NCI-H2081 treated with DMSO at 0.1 percent for 48 hours (cell line): ENCODE data around the gene FANCM.

Experiments used
- DNase-seq: peaks from one replicate; lab custom pipeline; 2025; lab: John Stamatoyannopoulos, UW

Gene FANCM, protein sequence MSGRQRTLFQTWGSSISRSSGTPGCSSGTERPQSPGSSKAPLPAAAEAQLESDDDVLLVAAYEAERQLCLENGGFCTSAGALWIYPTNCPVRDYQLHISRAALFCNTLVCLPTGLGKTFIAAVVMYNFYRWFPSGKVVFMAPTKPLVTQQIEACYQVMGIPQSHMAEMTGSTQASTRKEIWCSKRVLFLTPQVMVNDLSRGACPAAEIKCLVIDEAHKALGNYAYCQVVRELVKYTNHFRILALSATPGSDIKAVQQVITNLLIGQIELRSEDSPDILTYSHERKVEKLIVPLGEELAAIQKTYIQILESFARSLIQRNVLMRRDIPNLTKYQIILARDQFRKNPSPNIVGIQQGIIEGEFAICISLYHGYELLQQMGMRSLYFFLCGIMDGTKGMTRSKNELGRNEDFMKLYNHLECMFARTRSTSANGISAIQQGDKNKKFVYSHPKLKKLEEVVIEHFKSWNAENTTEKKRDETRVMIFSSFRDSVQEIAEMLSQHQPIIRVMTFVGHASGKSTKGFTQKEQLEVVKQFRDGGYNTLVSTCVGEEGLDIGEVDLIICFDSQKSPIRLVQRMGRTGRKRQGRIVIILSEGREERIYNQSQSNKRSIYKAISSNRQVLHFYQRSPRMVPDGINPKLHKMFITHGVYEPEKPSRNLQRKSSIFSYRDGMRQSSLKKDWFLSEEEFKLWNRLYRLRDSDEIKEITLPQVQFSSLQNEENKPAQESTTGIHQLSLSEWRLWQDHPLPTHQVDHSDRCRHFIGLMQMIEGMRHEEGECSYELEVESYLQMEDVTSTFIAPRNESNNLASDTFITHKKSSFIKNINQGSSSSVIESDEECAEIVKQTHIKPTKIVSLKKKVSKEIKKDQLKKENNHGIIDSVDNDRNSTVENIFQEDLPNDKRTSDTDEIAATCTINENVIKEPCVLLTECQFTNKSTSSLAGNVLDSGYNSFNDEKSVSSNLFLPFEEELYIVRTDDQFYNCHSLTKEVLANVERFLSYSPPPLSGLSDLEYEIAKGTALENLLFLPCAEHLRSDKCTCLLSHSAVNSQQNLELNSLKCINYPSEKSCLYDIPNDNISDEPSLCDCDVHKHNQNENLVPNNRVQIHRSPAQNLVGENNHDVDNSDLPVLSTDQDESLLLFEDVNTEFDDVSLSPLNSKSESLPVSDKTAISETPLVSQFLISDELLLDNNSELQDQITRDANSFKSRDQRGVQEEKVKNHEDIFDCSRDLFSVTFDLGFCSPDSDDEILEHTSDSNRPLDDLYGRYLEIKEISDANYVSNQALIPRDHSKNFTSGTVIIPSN (N-terminal part only)

DNA sequence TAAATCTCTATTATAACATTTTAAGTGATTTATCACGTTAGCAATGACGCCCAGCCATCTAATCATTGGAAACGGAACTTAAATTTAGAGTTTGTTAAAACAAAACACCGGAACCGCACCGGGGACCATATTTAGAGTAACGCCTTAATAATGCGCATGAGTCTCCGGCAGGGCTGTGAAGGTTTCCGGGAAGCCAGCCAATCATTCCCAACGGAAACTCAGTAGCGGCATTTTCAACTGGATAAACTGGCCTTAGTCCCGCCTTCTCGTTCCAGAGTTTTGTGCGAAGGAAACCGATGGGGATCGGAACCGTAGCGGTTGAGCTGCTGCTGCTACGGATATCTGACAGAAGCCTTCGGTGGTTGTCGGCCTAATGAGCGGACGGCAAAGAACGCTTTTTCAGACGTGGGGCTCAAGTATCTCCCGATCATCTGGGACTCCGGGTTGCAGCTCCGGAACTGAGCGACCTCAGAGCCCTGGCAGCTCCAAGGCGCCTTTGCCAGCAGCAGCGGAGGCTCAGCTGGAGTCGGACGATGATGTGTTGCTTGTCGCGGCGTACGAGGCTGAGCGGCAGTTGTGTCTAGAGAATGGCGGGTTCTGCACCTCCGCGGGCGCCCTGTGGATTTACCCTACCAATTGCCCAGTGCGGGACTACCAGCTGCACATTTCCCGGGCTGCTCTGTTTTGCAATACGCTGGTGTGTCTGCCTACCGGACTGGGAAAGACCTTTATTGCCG is at the start of gene FANCM:
Gene FANCM, plus strand, starts transcription at position 272 of the 737 bp plus-strand sequence. Its CDS starts 102 bp downstream, at position 374.
- DNase-seq = peak; percentile 89

DNA sequence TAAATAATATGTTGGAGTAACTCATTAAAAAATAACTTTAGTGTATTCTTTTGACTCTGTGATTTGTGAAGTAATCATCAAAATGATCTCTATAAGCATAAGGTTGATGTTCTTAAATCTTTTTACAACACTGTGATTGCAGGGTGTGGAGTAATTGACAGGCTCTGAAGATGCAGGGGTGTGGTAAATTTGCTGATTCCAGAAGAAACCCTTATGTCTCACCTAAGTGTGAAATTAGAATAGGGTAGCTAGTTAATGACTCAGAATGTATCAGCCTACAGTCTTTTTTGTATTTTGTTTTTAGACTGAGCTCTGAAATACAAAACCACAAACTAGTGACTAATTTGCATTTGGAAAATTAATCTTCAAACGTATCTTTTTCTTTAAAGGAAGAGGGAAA is 45.9 kb upstream of the FANCM start:
- no peak for DNase-seq

DNA sequence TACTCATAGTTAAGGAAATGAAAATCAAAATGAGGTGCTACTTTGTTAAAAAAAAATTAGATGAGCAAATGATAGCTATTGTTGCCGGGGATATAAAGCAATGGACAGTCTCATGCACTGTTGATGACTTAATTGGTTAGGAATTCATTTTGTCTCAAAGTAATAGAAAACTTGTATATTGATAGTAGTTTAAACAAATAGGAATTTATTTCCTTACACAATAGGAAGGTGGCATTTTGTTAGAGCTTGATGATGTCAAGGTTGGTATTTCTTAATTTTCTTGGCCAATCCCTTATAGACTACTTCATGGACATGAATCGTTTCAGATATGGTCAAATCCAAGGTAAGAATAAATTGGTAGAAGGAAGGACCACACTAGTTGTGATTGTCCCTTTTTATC is 44.0 kb upstream of the FANCM start:
- DNase-seq = no peak

GRCh38 chr14:45094275-45094674 is 41.5 kb upstream of the FANCM start:
- no peak for DNase-seq

DNA sequence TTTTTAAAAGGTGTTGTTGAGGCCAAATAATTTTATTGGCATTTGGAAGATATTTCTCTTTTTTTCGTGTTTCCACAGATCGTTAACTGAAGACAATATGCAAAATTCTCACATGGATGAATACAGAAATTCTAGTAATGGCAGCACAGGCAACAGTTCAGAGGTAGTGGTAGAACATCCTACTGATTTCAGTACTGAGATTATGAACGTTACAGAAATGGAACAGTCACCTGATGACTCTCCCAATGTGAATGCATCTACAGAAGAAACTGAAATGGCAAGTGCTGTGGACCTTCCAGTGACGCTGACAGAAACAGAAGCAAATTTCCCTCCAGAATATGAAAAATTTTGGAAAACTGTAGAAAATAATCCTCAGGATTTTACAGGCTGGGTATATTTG is 40.6 kb upstream of the FANCM start:
- DNase-seq = no peak

- DNase-seq = no peak
These were observed 39.5 kb upstream of the FANCM start for GRCh38 chr14:45096218-45096617.

- no peak for DNase-seq
These were observed 31.9 kb upstream of the FANCM start for GRCh38 chr14:45103806-45104205.

GRCh38 chr14:45104561-45104960 is 31.2 kb upstream of the FANCM start:
- DNase-seq = no peak

- DNase-seq = peak; percentile 27
These were observed 22.6 kb upstream of the FANCM start for GRCh38 chr14:45112896-45113781.

- no peak for DNase-seq
These were observed 21.4 kb upstream of the FANCM start for GRCh38 chr14:45114327-45114726.

DNA sequence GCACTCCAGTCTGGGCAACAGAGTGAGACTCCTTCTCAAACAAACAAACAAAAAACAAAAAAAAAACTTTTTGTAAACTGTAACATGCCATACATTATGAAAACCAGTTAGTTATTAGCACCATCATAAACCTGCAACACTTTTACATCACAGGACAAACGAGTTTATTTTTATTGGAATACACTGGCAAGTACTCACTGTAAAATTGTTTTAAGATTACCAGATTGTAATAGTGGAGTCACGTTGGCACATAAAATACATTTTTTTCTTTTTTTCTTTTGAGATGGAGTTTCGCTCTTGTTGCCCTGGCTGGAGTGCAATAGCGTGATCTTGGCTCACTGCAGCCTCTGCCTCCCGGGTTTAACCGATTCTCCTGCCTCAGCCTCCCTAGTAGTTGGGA is 17.1 kb upstream of the FANCM start:
- no peak for DNase-seq

DNA sequence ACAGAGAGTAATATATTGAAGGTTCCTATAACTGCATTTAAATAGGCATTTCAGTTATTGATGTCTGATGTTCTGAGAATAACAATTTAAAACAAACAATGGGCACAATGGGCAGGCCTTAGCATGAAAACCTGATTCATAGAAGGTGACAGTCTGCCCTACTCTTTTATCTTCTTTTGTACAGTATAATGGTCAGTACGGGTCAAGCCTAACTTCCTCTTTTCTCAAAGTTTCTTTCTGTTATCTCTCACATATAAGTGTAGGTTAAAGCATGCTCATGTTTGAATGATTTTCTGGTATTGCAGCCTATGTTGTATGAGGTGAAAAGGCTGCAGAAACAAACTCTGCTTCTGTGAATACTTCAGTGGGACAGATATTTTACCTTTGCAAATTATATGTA is 15.6 kb upstream of the FANCM start:
- DNase-seq = no peak

GRCh38 chr14:45123271-45123670 is 12.5 kb upstream of the FANCM start:
- no peak for DNase-seq

- DNase-seq = no peak
These were observed 10.0 kb upstream of the FANCM start for GRCh38 chr14:45125754-45126153.

GRCh38 chr14:45128963-45129629 is 6.6 kb upstream of the FANCM start:
- DNase-seq = no peak

DNA sequence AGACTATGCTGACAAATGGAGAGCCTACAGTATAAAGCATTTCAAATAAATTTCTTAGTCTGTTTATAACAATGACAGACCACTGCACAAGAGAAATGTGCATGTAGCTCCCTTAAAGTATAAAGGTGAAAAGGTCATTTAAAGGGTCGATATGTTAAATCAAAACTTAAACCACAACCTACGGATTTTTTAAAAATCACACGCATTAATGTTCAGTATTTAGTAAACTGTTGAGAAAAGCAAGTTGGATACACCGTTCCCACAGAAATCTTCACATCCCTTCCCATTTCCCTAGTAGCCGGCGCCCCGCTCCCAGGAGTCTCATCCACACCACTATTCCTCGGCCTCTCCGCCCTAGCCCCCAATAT is 2.1 kb upstream of the FANCM start:
- no peak for DNase-seq

- peak; percentile 92 for DNase-seq
These were observed 1.4 kb upstream of the FANCM start, which contains the start of gene FKBP3 for GRCh38 chr14:45134051-45134958. FKBP3 (minus strand) TSS chr14:45134481; CDS start chr14:45134456, 25 bp downstream.

DNA sequence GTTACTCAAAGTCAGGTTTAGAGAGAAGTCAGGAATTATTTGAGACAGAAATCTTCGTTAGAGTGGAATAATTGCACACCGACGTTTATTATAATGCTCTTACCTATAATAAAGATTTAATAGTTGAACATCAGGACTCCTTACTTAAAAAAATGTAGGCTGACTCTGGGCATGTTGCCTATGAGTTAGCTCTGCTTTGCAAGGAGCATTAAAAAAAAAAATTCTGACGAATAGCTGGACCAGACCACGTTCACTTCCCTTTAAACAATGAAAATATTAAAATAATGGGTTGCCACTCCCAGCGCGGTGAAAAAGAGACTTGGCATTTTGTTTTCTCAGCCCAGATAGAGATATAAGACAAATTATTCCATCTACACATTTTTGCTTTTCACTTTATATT is 574 bp upstream of the FANCM start:
- no peak for DNase-seq

DNA sequence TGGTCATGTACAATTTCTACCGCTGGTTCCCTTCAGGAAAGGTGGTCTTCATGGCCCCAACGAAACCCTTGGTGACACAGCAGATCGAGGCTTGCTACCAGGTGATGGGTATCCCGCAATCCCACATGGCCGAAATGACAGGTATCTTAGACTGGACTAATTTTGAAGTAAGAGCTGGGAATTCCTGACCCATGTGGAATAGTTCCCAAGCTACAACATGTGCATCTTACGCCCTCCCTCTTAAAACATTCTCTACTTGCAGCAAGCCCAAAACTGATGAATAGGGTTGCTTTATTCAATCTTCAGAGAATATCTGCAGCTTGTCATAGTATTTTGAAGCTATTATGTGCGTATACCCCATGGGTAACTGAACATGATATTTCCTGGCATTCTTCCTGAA is 669 bp downstream of the FANCM start:
- no peak for DNase-seq
